HG03457 (cell line): Measurements from ENCODE around the gene ROMO1.
"Not testable (repeated sequence)": the region's sequence is repeated elsewhere in the genome, so short reads cannot be mapped to it uniquely, and the experiment has no call there.

Source experiments
- ATAC-seq: cut with Tn5 transposase; IDR thresholded peaks from one replicate; pipeline ENCODE4 v1.9.1; 2021; ENCODE audit warnings: moderate number of reproducible peaks; ENCODE audit not compliant: unreplicated experiment

The ROMO1 gene

DNA sequence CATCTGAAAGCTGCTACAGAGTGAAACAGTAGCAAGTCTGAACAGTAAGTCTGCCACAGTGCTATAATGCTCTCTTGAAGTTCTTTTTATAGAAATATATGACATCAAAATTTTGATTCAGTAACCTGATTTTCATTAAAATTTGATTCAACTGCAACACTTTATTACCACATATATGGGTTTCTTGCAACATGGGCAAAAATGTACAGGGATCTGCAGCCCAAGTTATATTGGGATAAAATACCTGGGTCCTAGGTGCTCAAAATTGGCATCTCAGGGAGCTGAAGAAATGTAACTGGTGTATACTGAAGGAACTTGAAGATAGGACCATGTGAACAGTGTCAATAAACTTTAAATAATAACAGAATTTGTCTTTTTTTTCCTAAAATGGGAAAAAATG is 10.8 kb downstream of the ROMO1 start:
- ATAC-seq, result no peak

DNA sequence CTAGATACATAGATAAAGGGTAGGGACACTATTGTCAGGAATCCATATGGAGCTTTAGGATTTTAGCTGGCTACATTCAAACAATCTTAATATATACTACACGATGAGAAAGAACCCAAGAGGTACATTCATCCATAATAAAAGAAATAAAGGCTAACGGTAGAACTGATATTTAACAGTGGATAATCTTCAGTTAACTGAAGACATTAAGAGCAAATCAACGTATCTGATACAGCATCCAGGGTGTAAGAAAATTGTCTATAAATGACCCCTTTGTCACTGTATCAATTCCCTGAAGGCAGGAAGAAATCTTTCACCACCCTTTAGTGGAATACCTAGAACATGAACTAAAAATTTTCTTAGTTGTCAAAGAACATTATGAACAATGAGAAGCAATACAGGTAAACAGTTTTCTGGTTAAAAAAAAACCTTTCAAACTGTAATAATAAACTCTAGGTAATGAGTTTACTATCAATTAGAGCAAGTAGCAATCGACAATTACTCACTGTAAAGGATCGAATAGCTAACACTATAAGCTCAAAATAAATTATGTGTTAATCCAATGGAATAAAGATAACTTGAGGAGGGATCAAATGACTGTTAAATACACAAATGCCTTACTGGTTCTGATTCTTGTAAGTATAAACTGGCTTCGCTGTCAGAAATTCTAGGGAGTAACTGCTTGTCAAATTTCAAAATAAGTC is 11.8 kb downstream of the ROMO1 start:
- ATAC-seq, result no peak

DNA sequence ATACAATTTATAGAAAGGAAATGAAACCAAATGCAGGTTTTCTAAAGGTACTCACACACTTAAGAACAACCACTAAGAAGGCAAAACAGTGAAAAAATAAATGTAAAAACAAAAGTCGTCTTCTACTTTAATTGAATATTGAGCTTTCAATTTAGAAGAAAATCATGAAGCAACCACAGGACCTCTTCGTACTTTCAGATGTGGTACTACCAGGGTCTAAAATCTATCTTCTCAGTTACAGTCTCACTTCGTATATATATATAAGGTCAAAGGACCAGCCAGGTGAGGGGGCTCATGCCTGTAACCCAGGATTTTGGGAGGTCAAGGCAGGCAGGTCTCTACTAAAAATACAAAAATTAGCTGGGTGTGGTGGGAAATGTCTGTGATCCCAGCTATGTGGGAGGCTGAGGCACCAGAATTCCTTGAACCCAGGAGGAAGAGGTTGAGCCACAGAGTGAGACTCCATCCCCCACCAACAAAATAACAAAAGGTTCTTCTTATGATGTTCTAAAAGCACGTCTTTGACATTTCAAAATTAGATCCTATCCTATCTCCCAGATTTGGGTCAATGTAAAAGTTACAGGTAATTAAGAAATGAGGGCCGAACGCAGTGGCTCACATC is 12.5 kb downstream of the ROMO1 start:
- no peak for ATAC-seq

DNA sequence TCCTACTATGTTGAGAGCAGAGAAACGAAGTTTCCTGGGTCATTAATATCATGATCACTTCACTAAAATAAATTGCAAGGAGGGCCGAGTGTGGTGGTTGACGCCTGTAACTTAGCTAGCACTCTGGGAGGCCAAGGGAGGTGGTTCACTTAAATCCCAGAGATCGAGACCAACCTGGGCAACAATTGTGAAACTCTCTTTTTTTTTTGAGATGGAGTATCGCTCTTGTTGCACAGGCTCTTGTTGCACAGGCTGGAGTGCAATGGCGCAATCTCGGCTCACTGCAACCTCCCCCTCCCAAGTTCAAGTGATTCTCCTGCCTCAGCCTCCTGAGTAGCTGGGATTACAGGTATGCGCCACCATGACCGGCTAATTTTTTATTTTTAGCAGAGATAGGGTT is 13.9 kb downstream of the ROMO1 start:
- ATAC-seq, result not testable (repeated sequence)

DNA sequence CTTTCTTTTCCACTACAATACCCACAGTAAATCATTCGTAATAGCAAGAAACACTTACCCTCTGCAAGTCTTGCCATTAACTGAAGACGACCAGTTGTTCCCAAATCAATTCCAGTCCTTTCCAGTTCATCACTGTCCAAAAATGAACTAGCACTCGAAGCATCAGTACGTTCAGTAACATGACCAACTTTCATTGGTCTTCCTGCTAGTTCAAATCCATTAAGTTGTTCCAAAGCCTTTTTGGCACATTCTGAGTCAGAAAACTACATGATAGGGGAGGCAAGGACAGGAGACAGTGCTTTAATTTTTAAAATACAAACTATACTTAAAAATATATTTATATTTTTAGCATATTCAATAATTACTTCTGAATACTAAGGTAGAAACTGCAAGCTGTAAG is 14.9 kb downstream of the ROMO1 start:
- ATAC-seq, result no peak

DNA sequence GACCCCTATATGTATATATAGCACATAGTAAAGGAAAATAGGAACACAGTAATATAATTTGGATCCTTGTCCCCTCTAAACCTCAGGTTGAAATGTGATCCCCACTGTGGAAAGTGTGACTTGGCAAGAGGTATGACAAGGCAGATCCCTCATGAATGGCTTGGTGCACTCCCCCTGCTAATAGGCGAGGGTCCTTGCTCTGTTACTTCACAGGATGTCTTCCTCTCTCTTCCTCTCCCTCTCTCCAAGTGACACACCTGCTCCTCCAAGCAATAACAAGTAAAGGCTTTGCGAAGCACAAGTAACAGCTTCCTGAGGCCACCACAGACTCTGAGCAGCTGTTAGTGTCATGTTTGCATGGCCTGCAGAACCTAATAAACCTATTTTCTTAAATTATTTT is 16.4 kb downstream of the ROMO1 start:
- no peak for ATAC-seq

DNA sequence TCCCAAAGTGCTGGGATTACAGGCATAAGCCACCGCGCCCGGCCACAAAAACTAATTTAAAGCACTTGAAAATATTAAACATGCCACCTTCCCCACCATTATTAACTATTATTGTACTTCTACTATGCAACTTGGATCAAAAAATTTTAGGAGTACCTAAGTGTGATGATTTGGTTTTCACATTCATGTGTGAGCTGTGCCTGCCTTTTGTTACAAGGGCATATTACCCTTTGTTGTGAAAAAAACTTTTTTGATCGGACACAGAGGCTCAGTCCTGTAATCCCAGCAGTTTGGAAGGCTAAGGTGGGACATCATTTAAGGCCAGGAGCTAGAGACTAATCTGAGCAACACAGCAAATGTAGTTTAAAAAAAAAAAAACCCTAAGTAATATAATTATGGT is 17.1 kb downstream of the ROMO1 start:
- ATAC-seq, result no peak

DNA sequence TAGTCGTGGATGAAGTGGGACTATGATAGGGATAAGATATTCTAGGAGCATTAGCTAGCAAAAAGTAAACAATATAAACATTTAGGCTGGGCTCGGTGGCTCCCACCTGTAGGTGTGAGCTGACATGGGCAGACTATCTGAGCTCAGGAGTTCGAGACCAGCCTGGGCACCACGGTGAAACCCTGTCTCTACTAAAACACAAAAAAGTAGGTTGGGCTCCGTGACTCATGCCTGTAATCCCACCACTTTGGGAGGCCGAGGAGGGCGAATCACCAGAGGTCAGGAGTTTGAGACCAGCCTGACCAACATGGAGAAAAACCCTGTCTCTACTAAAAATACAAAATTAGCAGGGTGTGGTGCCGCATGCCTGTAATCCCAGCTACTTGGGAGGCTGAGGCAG is 19.1 kb downstream of the ROMO1 start:
- not testable (repeated sequence) for ATAC-seq

DNA sequence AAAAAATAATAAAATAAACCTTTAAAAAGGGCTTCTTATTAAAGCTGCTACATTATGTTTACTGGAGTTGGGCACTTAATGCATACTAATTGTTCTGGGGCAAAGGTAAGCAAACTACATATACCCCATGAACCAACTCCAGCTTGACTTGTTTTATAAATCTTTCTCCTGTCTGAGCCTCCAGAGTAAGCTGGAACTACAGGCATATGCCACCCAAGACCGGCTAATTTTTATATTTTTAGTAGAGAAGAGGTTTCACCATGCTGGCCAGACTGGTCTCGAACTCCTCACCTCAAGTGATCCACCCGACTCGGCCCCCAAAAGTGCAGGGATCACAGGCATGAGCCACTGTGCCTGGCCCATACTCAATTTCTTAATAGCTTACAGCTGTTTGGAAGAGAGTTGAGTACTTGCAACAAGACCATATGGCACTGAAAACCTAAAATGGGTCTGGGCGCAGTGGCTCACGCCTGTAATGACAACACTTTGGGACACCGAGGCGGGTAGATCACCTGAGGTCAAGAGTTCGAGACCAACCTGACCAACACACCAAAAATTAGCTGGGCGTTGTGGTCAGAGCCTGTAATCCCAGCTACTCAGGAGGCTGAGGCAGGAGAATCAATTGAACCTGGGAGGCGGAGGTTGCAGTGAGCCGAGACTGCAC is 19.9 kb downstream of the ROMO1 start:
- ATAC-seq, result no peak

DNA sequence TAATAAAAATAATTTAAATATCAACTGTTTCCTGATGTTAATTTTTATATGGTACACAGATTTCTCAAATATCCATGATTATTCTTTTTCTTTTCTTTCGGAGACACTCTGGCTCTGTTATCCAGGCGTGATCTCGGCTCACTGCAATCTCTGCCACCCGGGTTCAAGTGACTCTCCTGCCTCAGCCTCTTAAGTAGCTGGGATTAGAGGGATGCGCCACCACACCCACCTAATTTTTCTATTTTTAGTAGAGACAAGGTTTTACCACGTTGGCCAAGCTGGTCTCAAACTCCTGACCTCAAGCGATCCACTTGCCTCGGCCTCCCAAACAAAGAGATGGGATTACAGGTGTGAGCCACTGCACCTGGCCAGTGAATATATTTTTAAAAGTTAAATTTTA is 20.5 kb downstream of the ROMO1 start:
- ATAC-seq, result no peak

DNA sequence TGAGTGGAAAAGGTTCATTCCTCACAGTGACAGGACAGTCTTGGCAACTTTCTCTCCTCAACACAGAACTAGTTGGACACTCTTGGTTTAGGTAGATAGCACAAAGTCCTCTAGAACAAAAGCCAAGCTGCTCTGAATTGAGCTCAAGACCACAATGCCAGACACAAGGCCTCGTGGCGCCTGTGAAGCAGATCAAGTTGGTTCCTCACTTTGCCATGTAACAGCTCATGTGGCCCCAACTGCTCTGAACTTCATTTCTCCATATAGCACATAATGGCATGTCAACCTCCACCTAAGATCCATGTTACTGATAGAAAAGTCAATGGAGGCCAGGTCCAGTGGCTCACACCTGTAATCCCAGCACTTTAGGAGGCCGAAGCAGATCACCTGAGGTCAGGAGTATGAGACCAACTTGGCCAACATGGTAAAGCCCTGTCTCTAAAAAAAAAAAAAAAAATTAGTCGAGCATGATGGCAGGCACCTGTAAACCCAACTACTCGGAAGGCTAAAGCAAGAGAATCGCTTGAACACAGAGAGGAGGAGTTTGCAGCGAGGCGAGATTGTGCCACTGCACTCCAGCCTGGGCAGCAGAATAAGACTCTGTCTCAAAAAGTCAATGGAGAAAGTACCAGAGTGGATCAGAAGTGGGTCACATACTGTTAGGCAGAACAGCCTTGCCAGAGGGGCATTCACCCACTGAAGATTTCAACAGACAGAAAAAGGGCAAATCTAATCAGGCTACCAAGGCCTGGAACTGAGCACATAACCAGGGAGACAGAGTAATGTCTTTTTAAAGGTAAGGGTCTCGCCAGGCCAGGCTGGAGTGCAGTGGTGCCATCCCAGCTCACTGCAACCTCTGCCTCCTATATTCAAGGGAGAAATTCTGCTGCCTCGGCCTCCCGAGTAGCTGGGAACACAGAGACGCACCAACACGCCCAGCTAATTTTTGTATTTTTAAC is 21.2 kb downstream of the ROMO1 start:
- no peak for ATAC-seq

DNA sequence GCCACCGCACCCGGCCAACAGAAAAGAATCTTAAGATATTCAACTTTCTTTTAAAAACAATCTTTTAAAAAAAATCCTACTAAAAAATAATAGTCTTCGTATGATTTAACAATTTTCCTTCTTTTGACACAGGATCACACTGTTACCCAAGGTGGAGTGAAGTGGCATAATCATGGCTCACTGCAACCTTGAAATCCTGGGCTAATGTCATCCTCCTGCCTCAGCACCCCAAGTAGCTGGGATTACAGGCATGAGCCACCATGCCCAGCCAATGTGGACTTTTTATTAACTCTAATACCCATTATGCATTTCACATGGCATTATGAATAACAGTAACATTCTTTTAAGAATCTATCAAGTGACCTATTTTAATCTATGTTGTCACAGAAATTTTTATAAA is 22.0 kb downstream of the ROMO1 start:
- no peak for ATAC-seq

DNA sequence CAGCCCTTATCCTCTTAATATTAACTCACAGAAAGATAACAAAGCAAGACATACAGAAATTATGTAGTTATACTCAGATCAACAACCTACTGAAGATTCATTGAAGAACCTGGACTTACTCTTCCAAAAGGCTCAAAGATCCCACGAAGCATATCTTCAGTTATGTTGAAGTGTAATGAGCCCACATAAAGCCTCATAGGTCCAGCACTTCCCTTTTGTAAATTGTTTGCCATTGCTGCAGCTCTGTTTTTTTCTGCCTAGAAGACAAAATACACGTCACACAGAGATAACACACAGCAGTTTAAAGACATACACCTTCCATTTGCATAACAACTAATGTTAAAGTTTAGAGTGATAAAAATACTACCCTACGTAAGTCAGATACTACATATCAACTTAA is 22.4 kb downstream of the ROMO1 start:
- no peak for ATAC-seq

DNA sequence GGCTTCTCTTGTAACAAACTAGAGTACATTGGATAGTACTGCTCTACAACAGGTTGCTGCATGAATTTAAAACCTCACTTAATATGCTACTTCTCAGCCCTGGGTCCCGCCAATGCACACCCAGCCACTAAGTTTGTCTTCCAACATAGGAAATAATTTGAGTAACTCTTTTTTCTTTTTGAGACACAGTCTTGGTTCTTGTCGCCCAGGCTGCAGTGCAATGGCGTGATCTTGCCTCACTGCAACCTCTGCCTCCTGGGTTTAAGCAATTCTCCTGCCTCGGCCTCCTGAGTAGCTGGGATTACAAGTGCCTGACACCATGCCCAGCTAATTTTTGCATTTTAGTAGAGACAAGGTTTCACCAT is 24.1 kb downstream of the ROMO1 start:
- not testable (repeated sequence) for ATAC-seq

DNA sequence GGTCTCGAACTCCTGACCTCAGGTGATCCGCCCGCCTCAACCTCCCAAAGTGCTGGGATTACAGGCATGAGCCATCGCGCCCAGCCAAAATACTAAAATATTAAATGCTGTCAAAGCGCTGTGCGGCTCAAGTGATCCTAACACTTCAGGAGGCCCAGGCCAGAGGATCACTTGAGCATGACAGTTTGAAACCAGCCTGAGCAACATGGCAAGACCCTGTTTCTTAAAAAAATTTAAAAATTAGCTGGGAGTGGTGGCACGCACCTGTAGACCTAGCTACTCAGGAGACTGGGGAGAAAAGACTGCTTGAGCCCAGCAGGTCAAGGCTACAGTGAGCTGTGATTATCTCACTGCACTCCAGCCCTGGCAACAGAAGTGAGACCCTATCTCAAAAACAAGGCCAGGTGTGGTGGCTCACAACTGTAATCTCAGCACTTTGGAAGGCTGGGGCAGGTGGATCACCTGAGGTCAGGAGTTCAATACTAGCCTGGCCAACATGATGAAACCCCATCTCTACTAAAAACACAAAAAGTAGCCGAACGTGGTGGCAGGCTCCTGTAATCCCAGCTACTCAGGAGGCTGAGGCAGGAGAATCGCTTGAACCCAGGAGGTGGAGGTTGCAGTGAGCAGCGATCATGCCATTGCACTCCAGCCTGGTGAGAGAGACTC is 24.6 kb downstream of the ROMO1 start:
- not testable (repeated sequence) for ATAC-seq

DNA sequence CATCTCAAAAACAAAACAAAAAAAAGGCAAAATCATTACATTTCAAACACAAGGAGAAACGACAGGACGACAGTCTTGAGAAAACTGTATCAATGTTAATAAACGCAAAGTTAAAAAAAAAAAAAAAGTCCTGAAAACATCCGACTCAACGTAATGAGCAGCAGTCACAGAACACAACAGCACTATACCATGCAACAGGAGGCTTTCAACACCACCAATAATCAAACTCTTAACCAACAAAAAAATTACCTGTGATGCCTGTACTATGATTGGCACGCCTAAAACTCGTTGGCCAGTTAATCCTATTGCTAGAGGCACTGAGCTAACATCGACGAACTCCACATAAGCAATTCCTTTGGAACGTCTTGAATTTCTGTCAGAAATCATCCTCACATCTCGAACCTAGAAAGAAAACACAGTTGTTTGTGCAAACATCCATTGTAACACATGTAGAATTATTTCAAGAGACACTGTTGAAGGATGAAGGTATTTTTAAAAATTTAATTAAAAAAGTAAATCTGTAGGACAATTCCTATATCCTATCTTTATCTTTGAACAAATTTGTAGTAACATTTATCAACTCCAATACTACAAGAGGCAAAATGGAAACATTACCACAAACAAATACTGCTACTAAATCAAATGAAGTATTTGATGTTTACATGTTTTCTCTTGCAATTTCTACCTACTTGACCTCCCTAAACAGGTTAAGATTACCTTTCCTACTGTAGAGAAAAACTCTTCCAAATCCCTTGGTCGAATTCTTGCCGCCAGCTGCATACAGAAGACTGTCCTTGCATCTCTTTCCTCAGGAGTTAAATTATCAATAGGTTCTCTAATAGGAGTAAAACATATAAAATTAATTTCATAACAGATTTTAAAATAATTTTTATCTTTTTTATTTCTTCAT is 25.4 kb downstream of the ROMO1 start:
- no peak for ATAC-seq

DNA sequence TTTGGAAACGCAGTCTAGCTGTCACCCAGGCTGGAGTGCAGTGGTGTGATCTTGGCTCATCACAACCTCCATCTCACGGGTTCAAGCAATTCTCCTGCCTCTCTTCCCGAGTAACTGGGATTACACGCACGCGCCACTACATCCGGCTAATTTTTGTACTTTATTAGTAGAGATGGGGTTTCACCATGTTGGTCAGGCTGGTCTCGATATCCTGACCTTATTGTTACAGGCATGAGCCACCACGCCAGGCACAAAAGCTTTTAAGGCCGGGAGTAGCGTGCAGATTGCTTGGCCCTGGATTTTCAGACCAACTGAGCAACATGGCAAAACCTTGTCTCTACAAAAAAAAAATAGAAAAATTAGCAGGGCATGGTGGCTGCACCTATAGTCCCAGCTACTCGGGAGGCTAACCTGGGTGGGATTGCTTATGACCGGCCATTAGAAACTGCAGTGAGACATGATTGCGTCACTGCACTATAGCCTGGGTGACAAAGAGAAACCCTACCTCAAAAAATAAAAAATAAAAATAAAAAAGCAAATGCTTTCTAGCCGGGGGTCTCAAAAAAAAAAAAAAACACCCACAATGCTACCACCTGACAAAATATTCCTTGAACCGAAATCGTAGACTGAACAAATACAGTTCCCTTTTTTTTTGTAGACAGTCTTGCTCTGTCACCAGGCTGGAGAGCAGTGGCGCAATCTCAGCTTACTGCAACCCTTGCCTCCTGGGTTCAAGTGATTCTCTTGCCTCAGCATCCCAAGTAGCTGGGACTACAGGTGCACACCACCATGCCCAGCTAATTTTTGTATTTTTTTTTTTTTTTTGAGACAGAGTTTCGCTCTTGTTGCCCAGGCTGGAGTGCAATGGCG is 27.9 kb downstream of the ROMO1 start:
- ATAC-seq, result no peak

DNA sequence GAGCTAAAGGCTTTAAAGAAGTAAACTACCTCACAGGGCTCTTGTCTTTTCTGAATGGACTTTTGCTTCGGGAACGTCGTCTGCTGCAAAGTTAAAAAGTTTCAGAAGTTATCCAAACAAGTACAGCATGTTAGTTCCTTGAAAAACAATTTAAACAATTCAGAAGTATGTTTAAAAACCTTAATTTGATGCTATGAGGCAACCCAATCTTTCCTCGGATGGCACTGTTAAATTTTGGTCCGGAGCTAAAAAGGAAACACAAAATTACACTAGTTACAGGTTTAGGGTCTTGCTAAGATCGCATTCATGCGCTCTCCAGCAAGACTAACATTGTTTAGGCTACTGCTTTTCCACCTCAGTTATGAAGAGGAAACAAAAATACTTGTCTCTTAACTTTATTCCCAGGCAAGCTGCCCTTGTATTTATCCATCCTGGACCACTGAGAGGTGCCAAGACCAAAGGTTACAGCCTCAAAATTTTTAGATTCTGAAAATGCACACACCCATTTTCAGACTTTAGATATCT is 30.1 kb downstream of the ROMO1 start:
- ATAC-seq, result no peak
